COLO668 (cell line): ENCODE measurements around the gene STOM.

Experiments
- DNase-seq: peaks from one replicate; lab custom pipeline; 2025; ENCODE audit not compliant: unreplicated experiment; lab: John Stamatoyannopoulos, UW

The STOM gene

GRCh38 chr9:121289026-121289771 lies 80.9 kb downstream of the STOM start:
- no peak for DNase-seq
